Ishikawa (cell line): ENCODE results near the gene DGKI.

Experiments used
- CEBPB ChIP-seq: IDR thresholded peaks from 2 replicates; pipeline ENCODE4 v1.6.1; 2012
- EP300 ChIP-seq: IDR thresholded peaks from 2 replicates; pipeline ENCODE4 v1.6.1; 2012; ENCODE audit warnings: borderline replicate concordance
- NFIC ChIP-seq: IDR thresholded peaks from 2 replicates; pipeline ENCODE4 v1.6.1; 2012
- TAF1 ChIP-seq: IDR thresholded peaks from 2 replicates; pipeline ENCODE4 v1.6.1; 2012; ENCODE audit warnings: low read depth, mild to moderate bottlenecking
- TCF12 ChIP-seq: IDR thresholded peaks from 2 replicates; pipeline ENCODE4 v1.6.1; 2012; ENCODE audit warnings: low read depth
- ZBTB7A ChIP-seq: IDR thresholded peaks from 2 replicates; pipeline ENCODE4 v1.6.1; 2012; ENCODE audit warnings: low read depth
- TF ChIP-seq, protein P1 (sequence below): IDR thresholded peaks from 2 replicates; pipeline ENCODE4 v1.6.1; 2012; ENCODE audit warnings: low read depth, mild to moderate bottlenecking
- TF ChIP-seq, protein P2 (sequence below): IDR thresholded peaks from 2 replicates; pipeline ENCODE4 v1.6.1; 2012

GRCh38 chr7:137690635-137691034 is 156.1 kb downstream of the DGKI start:
- TF ChIP-seq, protein P1, sequence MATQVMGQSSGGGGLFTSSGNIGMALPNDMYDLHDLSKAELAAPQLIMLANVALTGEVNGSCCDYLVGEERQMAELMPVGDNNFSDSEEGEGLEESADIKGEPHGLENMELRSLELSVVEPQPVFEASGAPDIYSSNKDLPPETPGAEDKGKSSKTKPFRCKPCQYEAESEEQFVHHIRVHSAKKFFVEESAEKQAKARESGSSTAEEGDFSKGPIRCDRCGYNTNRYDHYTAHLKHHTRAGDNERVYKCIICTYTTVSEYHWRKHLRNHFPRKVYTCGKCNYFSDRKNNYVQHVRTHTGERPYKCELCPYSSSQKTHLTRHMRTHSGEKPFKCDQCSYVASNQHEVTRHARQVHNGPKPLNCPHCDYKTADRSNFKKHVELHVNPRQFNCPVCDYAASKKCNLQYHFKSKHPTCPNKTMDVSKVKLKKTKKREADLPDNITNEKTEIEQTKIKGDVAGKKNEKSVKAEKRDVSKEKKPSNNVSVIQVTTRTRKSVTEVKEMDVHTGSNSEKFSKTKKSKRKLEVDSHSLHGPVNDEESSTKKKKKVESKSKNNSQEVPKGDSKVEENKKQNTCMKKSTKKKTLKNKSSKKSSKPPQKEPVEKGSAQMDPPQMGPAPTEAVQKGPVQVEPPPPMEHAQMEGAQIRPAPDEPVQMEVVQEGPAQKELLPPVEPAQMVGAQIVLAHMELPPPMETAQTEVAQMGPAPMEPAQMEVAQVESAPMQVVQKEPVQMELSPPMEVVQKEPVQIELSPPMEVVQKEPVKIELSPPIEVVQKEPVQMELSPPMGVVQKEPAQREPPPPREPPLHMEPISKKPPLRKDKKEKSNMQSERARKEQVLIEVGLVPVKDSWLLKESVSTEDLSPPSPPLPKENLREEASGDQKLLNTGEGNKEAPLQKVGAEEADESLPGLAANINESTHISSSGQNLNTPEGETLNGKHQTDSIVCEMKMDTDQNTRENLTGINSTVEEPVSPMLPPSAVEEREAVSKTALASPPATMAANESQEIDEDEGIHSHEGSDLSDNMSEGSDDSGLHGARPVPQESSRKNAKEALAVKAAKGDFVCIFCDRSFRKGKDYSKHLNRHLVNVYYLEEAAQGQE, result no peak
- no peak for TF ChIP-seq NFIC
- TF ChIP-seq, protein P2, sequence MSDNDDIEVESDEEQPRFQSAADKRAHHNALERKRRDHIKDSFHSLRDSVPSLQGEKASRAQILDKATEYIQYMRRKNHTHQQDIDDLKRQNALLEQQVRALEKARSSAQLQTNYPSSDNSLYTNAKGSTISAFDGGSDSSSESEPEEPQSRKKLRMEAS, result no peak
- no peak for TF ChIP-seq CEBPB
- TF ChIP-seq TAF1, result no peak
- TF ChIP-seq EP300, result no peak
- TF ChIP-seq ZBTB7A, result no peak
- no peak for TF ChIP-seq TCF12
